Measurements from ENCODE around the gene PHAX. TPM values are rescaled to one million over a fixed set of nuclear protein-coding genes. Genes with fewer than 3 reads are reported as not detected.

PHAX gene
- total RNA-seq, 1 experiment from 2014 or later = 46.2 TPM

DNA sequence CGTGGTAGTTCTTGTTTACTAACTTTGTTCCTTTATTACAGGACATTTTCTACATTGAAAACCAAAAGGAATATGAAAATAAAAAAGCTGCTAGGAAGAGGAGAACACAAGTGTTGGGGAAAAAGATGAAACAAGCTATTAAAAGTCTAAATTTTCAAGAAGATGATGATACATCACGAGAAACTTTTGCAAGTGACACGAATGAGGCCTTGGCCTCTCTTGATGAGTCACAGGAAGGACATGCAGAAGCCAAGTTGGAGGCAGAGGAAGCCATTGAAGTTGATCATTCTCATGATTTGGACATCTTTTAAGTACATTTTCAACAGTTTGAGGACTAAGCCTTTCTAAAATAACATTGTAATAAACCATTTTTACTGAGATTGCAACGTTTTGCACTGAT, 23.8 kb downstream of the PHAX start:
- 0 out of 2 replicates have a peak, but pooled peaks cover 4% of the 10 kb centered on the region for H3K4me1 ChIP-seq (ENCODE audit: control insufficient read depth, insufficient read depth, low read length)
- H3K9me3 ChIP-seq (ENCODE audit: control insufficient read depth, insufficient read depth, low read depth, low read length) = no peaks in the 10 kb centered on the region
- POLR2A ChIA-PET = no interaction called here
- DNase-seq (ENCODE audit: low read depth, low spot score) = peak; percentile 27
- no peak for ATAC-seq
- CTCF ChIA-PET = interaction anchor here (1.1 kb wide), 1 partner anchor 15 kb away, joined by 5 read pairs; no protein-coding TSS in a partner anchor
- H3K27ac ChIP-seq (ENCODE audit: low read length) = no peak overlapping the region
- H3K27me3 ChIP-seq (ENCODE audit: control insufficient read depth, insufficient read depth, low read length) = no peaks in the 10 kb centered on the region
- TF ChIP-seq, protein P1, sequence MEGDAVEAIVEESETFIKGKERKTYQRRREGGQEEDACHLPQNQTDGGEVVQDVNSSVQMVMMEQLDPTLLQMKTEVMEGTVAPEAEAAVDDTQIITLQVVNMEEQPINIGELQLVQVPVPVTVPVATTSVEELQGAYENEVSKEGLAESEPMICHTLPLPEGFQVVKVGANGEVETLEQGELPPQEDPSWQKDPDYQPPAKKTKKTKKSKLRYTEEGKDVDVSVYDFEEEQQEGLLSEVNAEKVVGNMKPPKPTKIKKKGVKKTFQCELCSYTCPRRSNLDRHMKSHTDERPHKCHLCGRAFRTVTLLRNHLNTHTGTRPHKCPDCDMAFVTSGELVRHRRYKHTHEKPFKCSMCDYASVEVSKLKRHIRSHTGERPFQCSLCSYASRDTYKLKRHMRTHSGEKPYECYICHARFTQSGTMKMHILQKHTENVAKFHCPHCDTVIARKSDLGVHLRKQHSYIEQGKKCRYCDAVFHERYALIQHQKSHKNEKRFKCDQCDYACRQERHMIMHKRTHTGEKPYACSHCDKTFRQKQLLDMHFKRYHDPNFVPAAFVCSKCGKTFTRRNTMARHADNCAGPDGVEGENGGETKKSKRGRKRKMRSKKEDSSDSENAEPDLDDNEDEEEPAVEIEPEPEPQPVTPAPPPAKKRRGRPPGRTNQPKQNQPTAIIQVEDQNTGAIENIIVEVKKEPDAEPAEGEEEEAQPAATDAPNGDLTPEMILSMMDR (IDR thresholded peaks at IDR 0.05) = no peak
- TF ChIP-seq SIN3A (IDR thresholded peaks at IDR 0.05; ENCODE audit: borderline replicate concordance, insufficient read depth, low read depth, low read length) (no peak), POLR2AphosphoS5 (IDR thresholded peaks at IDR 0.05; ENCODE audit: low read depth, low read length) (no peak), TCF7L2 (IDR thresholded peaks at IDR 0.05; ENCODE audit: low read depth, low read length) (no peak)
- TF ChIP-seq, protein P2, sequence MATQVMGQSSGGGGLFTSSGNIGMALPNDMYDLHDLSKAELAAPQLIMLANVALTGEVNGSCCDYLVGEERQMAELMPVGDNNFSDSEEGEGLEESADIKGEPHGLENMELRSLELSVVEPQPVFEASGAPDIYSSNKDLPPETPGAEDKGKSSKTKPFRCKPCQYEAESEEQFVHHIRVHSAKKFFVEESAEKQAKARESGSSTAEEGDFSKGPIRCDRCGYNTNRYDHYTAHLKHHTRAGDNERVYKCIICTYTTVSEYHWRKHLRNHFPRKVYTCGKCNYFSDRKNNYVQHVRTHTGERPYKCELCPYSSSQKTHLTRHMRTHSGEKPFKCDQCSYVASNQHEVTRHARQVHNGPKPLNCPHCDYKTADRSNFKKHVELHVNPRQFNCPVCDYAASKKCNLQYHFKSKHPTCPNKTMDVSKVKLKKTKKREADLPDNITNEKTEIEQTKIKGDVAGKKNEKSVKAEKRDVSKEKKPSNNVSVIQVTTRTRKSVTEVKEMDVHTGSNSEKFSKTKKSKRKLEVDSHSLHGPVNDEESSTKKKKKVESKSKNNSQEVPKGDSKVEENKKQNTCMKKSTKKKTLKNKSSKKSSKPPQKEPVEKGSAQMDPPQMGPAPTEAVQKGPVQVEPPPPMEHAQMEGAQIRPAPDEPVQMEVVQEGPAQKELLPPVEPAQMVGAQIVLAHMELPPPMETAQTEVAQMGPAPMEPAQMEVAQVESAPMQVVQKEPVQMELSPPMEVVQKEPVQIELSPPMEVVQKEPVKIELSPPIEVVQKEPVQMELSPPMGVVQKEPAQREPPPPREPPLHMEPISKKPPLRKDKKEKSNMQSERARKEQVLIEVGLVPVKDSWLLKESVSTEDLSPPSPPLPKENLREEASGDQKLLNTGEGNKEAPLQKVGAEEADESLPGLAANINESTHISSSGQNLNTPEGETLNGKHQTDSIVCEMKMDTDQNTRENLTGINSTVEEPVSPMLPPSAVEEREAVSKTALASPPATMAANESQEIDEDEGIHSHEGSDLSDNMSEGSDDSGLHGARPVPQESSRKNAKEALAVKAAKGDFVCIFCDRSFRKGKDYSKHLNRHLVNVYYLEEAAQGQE (IDR thresholded peaks at IDR 0.05; ENCODE audit: insufficient read depth in 1 of 2, low read depth in 2 of 2, low read length in 1 of 2) = no peak
- no peak overlapping the region for H3K4me3 ChIP-seq (ENCODE audit: low read depth in 2 of 2, low read length in 2 of 2)
- intact Hi-C loops (cut with micrococcal nuclease; ENCODE audit: unreplicated experiment) (no loop called here), in situ Hi-C loops (cut with HindIII; ENCODE audit: low pct_unique_long_range_greater_than_20kb, low sequenced_read_pairs) (no loop called here)
- no TSS peak for BruUV-seq (replicated peaks)
- H3K36me3 ChIP-seq (ENCODE audit: control insufficient read depth, insufficient read depth, low read length) = peaks cover 4% of the 10 kb centered on the region; the same call in 1 of the 2 replicates

DNA sequence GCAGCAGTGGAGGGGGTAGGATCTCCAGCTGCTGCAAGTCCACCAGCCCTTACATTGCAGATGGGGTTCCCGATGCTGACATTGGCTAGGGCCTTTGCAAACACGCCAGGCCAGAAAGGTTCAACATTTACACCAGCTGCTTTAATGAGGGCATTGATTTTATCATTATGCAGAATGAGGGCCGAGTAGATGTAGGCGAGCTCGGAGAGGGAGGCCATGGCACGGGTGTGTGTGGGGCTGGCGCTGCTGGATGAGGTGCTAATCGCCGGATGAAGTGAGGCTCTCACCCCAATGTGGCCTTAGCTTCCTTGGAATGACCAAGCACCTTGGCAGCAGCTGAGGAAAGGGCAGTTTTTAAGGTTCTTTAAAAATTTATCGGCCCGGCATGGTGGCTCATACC, 27.4 kb downstream of the PHAX start:
- DNase-seq (ENCODE audit: low read depth, low spot score) (no peak), ATAC-seq (no peak)
- Histone ChIP-seq H3K9me3 (ENCODE audit: control insufficient read depth, insufficient read depth, low read depth, low read length) (no peaks in the 10 kb centered on the region), H3K27ac (ENCODE audit: low read length) (no peak overlapping the region), H3K4me3 (ENCODE audit: low read depth in 2 of 2, low read length in 2 of 2) (no peak overlapping the region), H3K27me3 (ENCODE audit: control insufficient read depth, insufficient read depth, low read length) (no peaks in the 10 kb centered on the region), H3K4me1 (ENCODE audit: control insufficient read depth, insufficient read depth, low read length) (peaks cover 4% of the 10 kb centered on the region; the same call in 1 of the 2 replicates), H3K36me3 (ENCODE audit: control insufficient read depth, insufficient read depth, low read length) (peaks cover 4% of the 10 kb centered on the region; the same call in 1 of the 2 replicates)
- in situ Hi-C loops (cut with HindIII; ENCODE audit: low pct_unique_long_range_greater_than_20kb, low sequenced_read_pairs) = no loop called here
- ChIA-PET CTCF (no interaction called here), POLR2A (interaction anchor here (0.7 kb wide), 1 partner anchor 568 kb away, joined by 12 read pairs; no protein-coding TSS in a partner anchor)
- BruUV-seq (replicated peaks) = no TSS peak
- intact Hi-C loops (cut with micrococcal nuclease; ENCODE audit: unreplicated experiment) = no loop called here
- TF ChIP-seq, protein P2 (IDR thresholded peaks at IDR 0.05; ENCODE audit: insufficient read depth in 1 of 2, low read depth in 2 of 2, low read length in 1 of 2) = no peak
- TF ChIP-seq, protein P1 (IDR thresholded peaks at IDR 0.05) = no peak
- TF ChIP-seq SIN3A (IDR thresholded peaks at IDR 0.05; ENCODE audit: borderline replicate concordance, insufficient read depth, low read depth, low read length) (no peak), TCF7L2 (IDR thresholded peaks at IDR 0.05; ENCODE audit: low read depth, low read length) (no peak), POLR2AphosphoS5 (IDR thresholded peaks at IDR 0.05; ENCODE audit: low read depth, low read length) (no peak)
